ENCODE results near the gene CHD2. TPM values are rescaled to one million over a fixed set of nuclear protein-coding genes. Genes with fewer than 3 reads are reported as not detected.

CHD2 gene
- total RNA-seq, 1 donor from 2014 or later, result 105 TPM

GRCh38 chr15:92914103-92914499 is 14.0 kb downstream of the CHD2 start:
- peak overlapping the region; percentile 57 for H3K4me3 Mint-ChIP-seq (ENCODE audit: unreplicated experiment)
- no peak overlapping the region for H3K4me3 ChIP-seq (ENCODE audit: insufficient read depth, low read depth, low read length)
- peaks cover 96% of the 10 kb centered on the region for H3K79me2 ChIP-seq (ENCODE audit: insufficient read depth, low read length)
- H3K9ac ChIP-seq (ENCODE audit: low read length), result peak overlapping the region; percentile 49
- H3K9me3 Mint-ChIP-seq (ENCODE audit: unreplicated experiment), result no peaks in the 10 kb centered on the region
- FAIRE-seq (no peak), DNase-seq (ENCODE audit: low read depth) (no peak)
- no peaks in the 10 kb centered on the region for H3K27me3 Mint-ChIP-seq (ENCODE audit: low read depth, unreplicated experiment)
- TF ChIP-seq CTCF (IDR thresholded peaks at IDR 0.05; ENCODE audit: insufficient read depth, low read depth, low read length), result no peak
- TF ChIP-seq EZH2 (IDR thresholded peaks at IDR 0.05; ENCODE audit: insufficient read depth, low read length), result no peak
- no peaks in the 10 kb centered on the region for H3K9me3 ChIP-seq (ENCODE audit: insufficient read depth, low read depth, low read length)
- peaks cover 14% of the 10 kb centered on the region for H3K36me3 ChIP-seq (ENCODE audit: insufficient read depth, low read length)
- H3K36me3 Mint-ChIP-seq (ENCODE audit: low read depth, unreplicated experiment), result peaks cover 16% of the 10 kb centered on the region
- H3K4me1 Mint-ChIP-seq (ENCODE audit: low read depth, unreplicated experiment), result peaks cover 72% of the 10 kb centered on the region
- H3K27ac Mint-ChIP-seq (ENCODE audit: unreplicated experiment), result peak overlapping the region; percentile 92
- H3K4me2 ChIP-seq (ENCODE audit: low read length), result peak overlapping the region; percentile 65
- no peak overlapping the region for H2AFZ ChIP-seq (ENCODE audit: low read depth, low read length)
- H3K4me1 ChIP-seq (ENCODE audit: insufficient read depth, low read length), result peaks cover 65% of the 10 kb centered on the region
- no peaks in the 10 kb centered on the region for H3K27me3 ChIP-seq (ENCODE audit: insufficient read depth, low read length)
- H4K20me1 ChIP-seq (ENCODE audit: insufficient read depth, low read length), result peaks cover 43% of the 10 kb centered on the region
- peak overlapping the region; percentile 82 for H3K27ac ChIP-seq (ENCODE audit: low read depth, low read length)

- Histone ChIP-seq H3K4me2 (ENCODE audit: low read length) (peak overlapping the region; percentile 65), H2AFZ (ENCODE audit: low read depth, low read length) (no peak overlapping the region), H3K79me2 (ENCODE audit: insufficient read depth, low read length) (peaks cover 96% of the 10 kb centered on the region), H4K20me1 (ENCODE audit: insufficient read depth, low read length) (peaks cover 37% of the 10 kb centered on the region), H3K9ac (ENCODE audit: low read length) (peak overlapping the region; percentile 49), H3K9me3 (ENCODE audit: insufficient read depth, low read depth, low read length) (no peaks in the 10 kb centered on the region), H3K27ac (ENCODE audit: low read depth, low read length) (peak overlapping the region; percentile 82), H3K27me3 (ENCODE audit: insufficient read depth, low read length) (no peaks in the 10 kb centered on the region), H3K4me3 (ENCODE audit: insufficient read depth, low read depth, low read length) (no peak overlapping the region), H3K36me3 (ENCODE audit: insufficient read depth, low read length) (peaks cover 14% of the 10 kb centered on the region), H3K4me1 (ENCODE audit: insufficient read depth, low read length) (peaks cover 59% of the 10 kb centered on the region)
- DNase-seq (ENCODE audit: low read depth), result no peak
- H3K36me3 Mint-ChIP-seq (ENCODE audit: low read depth, unreplicated experiment), result peaks cover 16% of the 10 kb centered on the region
- H3K27ac Mint-ChIP-seq (ENCODE audit: unreplicated experiment), result peak overlapping the region; percentile 92
- no peak for FAIRE-seq
- no peaks in the 10 kb centered on the region for H3K27me3 Mint-ChIP-seq (ENCODE audit: low read depth, unreplicated experiment)
- peaks cover 70% of the 10 kb centered on the region for H3K4me1 Mint-ChIP-seq (ENCODE audit: low read depth, unreplicated experiment)
- H3K4me3 Mint-ChIP-seq (ENCODE audit: unreplicated experiment), result peak overlapping the region; percentile 64
- TF ChIP-seq CTCF (IDR thresholded peaks at IDR 0.05; ENCODE audit: insufficient read depth, low read depth, low read length), result no peak
- TF ChIP-seq EZH2 (IDR thresholded peaks at IDR 0.05; ENCODE audit: insufficient read depth, low read length), result no peak
- no peaks in the 10 kb centered on the region for H3K9me3 Mint-ChIP-seq (ENCODE audit: unreplicated experiment)
Observed at GRCh38 chr15:92914768-92915221, 14.7 kb downstream of the CHD2 start.

GRCh38 chr15:92915766-92916435 is 15.8 kb downstream of the CHD2 start:
- H2AFZ ChIP-seq (ENCODE audit: low read depth, low read length), result no peak overlapping the region
- H3K4me2 ChIP-seq (ENCODE audit: low read length), result peak overlapping the region; percentile 69
- H3K9ac ChIP-seq (ENCODE audit: low read length), result peak overlapping the region; percentile 47
- no peaks in the 10 kb centered on the region for H3K9me3 ChIP-seq (ENCODE audit: insufficient read depth, low read depth, low read length)
- H4K20me1 ChIP-seq (ENCODE audit: insufficient read depth, low read length), result peaks cover 35% of the 10 kb centered on the region
- peak overlapping the region; percentile 14 for H3K4me3 ChIP-seq (ENCODE audit: insufficient read depth, low read depth, low read length)
- H3K36me3 ChIP-seq (ENCODE audit: insufficient read depth, low read length), result peaks cover 12% of the 10 kb centered on the region
- peak; percentile 87 for DNase-seq (ENCODE audit: low read depth)
- H3K27me3 ChIP-seq (ENCODE audit: insufficient read depth, low read length), result no peaks in the 10 kb centered on the region
- H3K27ac ChIP-seq (ENCODE audit: low read depth, low read length), result peak overlapping the region; percentile 82
- FAIRE-seq, result no peak
- no peaks in the 10 kb centered on the region for H3K9me3 Mint-ChIP-seq (ENCODE audit: unreplicated experiment)
- H3K4me1 ChIP-seq (ENCODE audit: insufficient read depth, low read length), result peaks cover 52% of the 10 kb centered on the region
- no peak for TF ChIP-seq EZH2 (IDR thresholded peaks at IDR 0.05; ENCODE audit: insufficient read depth, low read length)
- TF ChIP-seq CTCF (IDR thresholded peaks at IDR 0.05; ENCODE audit: insufficient read depth, low read depth, low read length), result no peak
- H3K27ac Mint-ChIP-seq (ENCODE audit: unreplicated experiment), result peak overlapping the region; percentile 92
- H3K27me3 Mint-ChIP-seq (ENCODE audit: low read depth, unreplicated experiment), result no peaks in the 10 kb centered on the region
- H3K4me1 Mint-ChIP-seq (ENCODE audit: low read depth, unreplicated experiment), result peaks cover 73% of the 10 kb centered on the region
- H3K36me3 Mint-ChIP-seq (ENCODE audit: low read depth, unreplicated experiment), result peaks cover 16% of the 10 kb centered on the region
- H3K4me3 Mint-ChIP-seq (ENCODE audit: unreplicated experiment), result peak overlapping the region; percentile 67
- peaks cover 96% of the 10 kb centered on the region for H3K79me2 ChIP-seq (ENCODE audit: insufficient read depth, low read length)

Data from astrocyte (in vitro differentiated cells and primary cell).